ENCODE results near the gene NT5C.
"Not testable (repeated sequence)": the region's sequence is repeated elsewhere in the genome, so short reads cannot be mapped to it uniquely, and the experiment has no call there.

The NT5C gene

GRCh38 chr17:75131278-75132017 lies at the start of gene NT5C:
Gene NT5C (minus strand): TSS chr17:75131742. CDS start chr17:75131707, 35 bp downstream.
- DNase-seq (ENCODE audit: low read depth in 2 of 2): peak; percentile 61 to 74

GRCh38 chr17:75181110-75181509 lies 49.6 kb upstream of the NT5C start:
- DNase-seq (ENCODE audit: low read depth in 2 of 2): no peak

GRCh38 chr17:75178453-75178852 lies 46.9 kb upstream of the NT5C start:
- DNase-seq (ENCODE audit: low read depth in 2 of 2): no peak

- DNase-seq (ENCODE audit: low read depth in 2 of 2): no peak
Observed at GRCh38 chr17:75176625-75177024, 45.1 kb upstream of the NT5C start.

GRCh38 chr17:75174996-75175395 lies 43.5 kb upstream of the NT5C start:
- no peak for DNase-seq (ENCODE audit: low read depth in 2 of 2)

DNA sequence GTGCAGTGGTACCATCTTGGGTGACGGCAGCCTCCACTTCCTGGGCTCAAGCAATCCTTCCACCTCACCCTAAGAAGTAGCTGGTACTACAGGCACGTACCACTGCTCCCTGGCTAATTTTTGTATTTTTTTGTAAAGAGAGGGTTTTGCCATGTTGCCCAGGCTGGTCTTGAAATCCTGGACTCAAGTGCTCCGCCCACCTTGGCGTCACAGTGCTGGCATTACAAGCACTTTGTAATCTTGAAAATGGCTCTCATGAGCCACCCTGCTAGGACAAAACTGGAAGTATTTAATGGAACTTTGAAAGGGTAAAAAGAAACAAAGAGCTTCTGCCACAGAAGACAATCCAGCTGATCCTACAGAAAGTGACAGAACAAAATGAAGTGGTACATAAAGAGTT lies 42.0 kb upstream of the NT5C start:
- DNase-seq (ENCODE audit: low read depth in 2 of 2): no peak

DNA sequence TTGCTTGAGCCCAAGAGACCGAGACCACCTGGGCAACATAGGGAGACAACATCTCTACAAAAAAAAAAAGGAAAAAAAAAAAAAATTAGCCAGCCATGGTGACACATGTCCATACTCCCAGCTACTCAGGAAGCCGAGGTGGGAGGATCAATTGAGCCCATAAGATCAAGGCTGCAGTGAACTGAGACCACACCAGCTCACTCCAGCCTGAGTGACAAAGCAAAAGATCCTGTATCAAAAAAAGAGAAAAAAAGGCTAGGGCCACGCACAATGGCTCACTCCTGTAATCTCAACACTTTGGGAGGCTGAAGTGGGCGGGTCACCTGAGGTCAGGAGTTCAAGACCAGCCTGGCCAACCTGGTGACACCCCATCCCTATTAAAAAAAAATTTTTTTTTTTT lies 37.5 kb upstream of the NT5C start:
- DNase-seq (ENCODE audit: low read depth in 2 of 2): no peak

GRCh38 chr17:75164606-75165005 lies 33.1 kb upstream of the NT5C start:
- not testable (repeated sequence) for DNase-seq (ENCODE audit: low read depth in 2 of 2)

DNA sequence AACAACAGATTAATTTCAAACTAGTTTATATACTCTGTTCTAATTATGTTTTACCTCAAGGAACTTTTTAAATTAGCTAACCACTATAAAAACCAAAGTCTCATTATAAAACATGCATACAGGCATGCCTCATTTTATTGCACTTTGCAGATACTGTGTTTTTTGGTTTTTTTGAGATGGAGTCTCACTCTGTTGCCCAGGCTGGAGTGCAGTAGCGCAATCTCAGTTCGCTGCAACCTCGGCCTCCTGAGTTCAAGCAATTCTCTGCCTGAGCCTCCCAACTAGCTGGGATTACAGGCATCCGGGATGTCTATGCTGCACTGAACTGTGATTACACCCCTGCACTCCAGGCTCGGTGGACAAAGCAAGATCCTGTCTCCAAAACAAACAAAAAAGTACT lies 31.5 kb upstream of the NT5C start:
- DNase-seq (ENCODE audit: low read depth in 2 of 2): no peak

DNA sequence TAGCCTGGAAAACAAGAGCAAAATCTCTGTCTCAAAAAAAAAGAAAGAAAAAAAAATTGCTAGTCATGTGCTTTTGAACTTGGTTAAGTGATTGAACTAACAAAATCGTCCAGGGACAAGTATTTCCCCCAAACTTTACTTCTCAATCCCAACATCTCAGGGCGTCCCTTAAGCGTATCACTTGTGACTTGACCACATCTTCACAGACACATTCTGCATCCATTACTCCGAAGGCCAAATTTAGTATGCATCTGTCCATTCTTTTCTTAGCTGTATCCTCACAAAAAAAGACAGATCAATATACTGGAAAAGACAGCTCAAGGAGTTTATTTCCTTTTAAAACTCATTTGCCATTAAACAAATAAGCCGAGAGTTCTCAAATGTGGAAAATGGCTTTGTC lies 28.7 kb upstream of the NT5C start:
- no peak for DNase-seq (ENCODE audit: low read depth in 2 of 2)

GRCh38 chr17:75159196-75160031 lies 27.9 kb upstream of the NT5C start:
- no peak for DNase-seq (ENCODE audit: low read depth in 2 of 2)

DNA sequence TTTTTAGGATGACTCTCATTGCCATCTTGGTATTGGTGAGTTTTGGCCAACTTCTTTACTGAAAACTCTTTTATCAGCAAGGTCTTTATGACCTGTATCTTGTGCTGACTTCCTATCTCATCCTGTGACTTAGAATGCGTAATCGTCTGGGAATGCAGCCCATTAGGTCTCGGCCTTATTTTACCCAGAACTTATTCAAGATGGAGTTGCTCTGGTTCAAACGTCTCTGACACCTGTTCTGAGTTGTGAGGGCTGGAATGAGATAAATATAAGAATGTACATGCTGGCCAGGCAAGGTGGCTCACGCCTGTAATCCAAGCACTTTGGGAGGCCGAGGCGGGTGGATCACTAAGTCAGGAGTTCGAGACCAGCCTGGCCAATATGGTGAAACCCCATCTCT lies 26.9 kb upstream of the NT5C start:
- DNase-seq (ENCODE audit: low read depth in 2 of 2): not testable (repeated sequence)

DNA sequence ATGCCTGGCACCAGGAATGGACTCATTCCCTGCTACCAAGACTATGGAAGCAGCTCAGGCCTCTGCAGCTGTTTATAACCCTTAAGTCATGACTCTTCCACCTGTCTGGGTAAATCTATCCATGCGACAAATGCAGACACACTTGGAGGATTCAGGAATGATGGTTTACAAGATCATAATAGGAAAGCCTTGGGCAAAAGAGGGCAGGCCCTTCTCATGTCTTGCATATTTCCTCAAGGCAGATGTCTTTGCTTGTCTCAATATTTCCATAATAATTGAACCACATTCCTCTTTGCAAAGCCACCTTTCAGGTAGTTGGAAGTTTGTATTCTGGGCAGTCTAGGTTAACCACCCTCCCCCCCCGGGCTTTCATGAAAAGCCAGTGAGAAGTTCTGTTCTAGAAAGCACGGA lies 23.7 kb upstream of the NT5C start:
- no peak for DNase-seq (ENCODE audit: low read depth in 2 of 2)

GRCh38 chr17:75154195-75155106 lies 22.9 kb upstream of the NT5C start, which contains the start of gene JPT1:
Gene JPT1 (minus strand): TSS chr17:75154512. CDS start chr17:75154397, 115 bp downstream.
- peak; percentile 98 to 99 for DNase-seq (ENCODE audit: low read depth in 2 of 2)

- peak in 1 of 2 donors; percentile 18 for DNase-seq (ENCODE audit: low read depth in 2 of 2)
Observed at GRCh38 chr17:75153780-75154194, 22.2 kb upstream of the NT5C start.

DNA sequence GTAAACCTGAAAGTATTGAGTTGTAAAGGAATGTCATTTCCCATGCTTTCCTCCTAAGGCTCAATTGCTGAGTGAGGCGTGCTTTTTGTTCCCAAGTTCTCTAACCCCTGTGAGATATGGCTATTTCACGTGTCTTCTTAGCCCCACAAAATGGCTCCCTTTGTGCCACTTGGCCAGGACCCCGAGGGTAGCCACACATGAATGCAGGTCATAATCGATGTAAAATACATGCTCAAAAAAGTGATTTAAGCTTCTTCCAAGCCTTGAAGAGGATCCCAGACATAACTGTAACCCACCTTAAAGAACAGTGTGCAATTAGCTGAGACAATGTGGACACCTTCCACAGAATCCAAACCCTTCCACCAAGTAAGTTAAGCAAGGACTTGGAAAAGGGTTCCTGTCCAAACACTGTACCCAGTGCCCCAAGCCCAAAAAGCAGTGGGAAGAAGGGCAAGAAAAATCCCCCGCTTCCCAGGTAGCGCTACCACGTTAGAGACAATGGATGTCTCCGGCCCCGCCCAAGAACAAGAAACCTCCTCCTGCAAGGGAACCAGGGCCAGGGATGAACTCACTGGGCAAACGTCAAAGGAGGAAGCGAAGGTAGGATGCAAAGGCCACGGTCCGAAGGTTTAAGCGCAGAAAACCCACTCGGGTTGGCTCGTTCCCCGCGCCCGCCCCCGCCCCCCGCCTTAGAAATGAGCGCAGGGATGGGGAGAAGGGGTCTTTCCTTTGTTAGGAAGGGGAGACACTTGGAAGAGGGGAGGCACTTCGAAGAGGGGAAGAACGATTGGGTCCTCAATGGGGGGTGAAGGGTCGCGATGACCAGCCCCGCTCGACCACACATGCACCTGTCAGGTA lies 21.6 kb upstream of the NT5C start:
- peak in 1 of 2 donors; percentile 20 for DNase-seq (ENCODE audit: low read depth in 2 of 2)

- DNase-seq (ENCODE audit: low read depth in 2 of 2): no peak
Observed at GRCh38 chr17:75152523-75152921, 21.0 kb upstream of the NT5C start.

- no peak for DNase-seq (ENCODE audit: low read depth in 2 of 2)
Observed at GRCh38 chr17:75151930-75152329, 20.4 kb upstream of the NT5C start.

DNA sequence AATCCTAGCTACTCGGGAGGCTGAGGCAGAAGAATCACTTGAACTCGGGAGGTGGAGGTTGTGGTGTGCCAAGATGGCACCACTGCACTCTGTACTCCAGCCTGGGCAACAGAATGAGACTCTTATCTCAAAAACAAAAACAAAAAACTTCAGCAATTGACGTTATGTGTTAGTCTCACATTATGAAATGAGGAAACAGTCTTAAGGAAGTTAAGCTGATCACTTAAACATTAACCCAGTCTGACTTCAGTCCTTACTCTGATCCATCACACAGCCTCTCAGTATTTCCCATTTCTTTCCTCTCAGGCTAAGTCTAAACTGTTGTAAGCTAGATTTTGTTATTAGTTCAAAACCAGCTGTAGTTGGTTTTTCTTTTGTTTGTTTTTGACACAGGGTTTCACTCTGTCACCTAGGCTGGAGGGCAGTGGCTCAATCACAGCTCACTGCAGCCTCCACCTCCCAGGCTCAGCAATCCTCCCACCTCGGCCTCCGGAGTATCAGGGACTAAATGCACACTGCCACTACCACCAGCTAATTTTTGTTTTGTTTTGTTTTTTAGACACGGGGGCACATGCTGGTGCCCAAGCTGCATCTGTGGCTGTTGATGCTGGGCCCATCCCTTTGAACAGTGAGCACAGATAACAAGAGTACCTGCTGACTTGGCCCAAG lies 16.5 kb upstream of the NT5C start:
- DNase-seq (ENCODE audit: low read depth in 2 of 2): no peak

DNA sequence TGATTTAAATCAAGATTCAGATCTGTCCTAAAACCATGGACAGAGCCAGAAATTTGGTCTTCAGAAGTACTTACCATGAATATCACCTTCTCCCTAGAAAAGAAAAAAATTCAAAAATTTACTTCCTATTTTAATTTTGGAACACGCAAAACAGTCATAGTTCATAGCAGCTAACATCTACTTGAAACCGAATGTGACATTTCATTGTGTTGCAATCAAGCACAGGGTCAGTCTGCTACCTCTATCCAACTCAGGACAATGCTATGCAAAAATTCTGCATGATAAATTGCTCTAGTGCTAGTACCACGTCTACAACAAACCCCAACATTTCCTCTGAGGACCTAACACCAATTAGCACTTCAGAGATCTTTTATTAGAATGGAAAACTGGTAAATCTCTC lies 15.1 kb upstream of the NT5C start:
- no peak for DNase-seq (ENCODE audit: low read depth in 2 of 2)

All from stimulated activated CD4-positive, alpha-beta T cell treated with anti-CD3 and anti-CD28 coated beads, Interleukin-4, amount 100 ng/mL, for 48 hours (primary cell).